Smooth muscle cell (in vitro differentiated cells): ENCODE data around the gene ARMC5. TPM values are rescaled to one million over a fixed set of nuclear protein-coding genes. Genes with fewer than 3 reads are reported as not detected.
"Not testable (repeated sequence)": the region's sequence is repeated elsewhere in the genome, so short reads cannot be mapped to it uniquely, and the experiment has no call there.

Source experiments
- DNase-seq: peaks from one replicate; lab custom pipeline; 2025; ENCODE audit not compliant: unreplicated experiment; lab: John Stamatoyannopoulos, UW
- H2AFZ ChIP-seq: fragments of 200-600 bp; sonication (generic); 2 replicates; pipeline ENCODE4 v1.6.0; 2016; ENCODE audit warnings: antibody characterized with exemption, low read depth, mild to moderate bottlenecking
- H3F3A ChIP-seq: fragments of 200-600 bp; sonication (generic); 2 replicates; pipeline ENCODE4 v1.6.0; 2017; ENCODE audit warnings: antibody characterized with exemption, low read depth
- H3K27ac ChIP-seq: fragments of 200-600 bp; sonication (generic); 2 replicates; pipeline ENCODE4 v1.5.1; 2016; ENCODE audit warnings: low read depth, mild to moderate bottlenecking
- H3K27me3 ChIP-seq: fragments of 200-600 bp; sonication (generic); 2 replicates; pipeline ENCODE4 v1.6.1; 2016; ENCODE audit warnings: low read depth, mild to moderate bottlenecking
- H3K36me3 ChIP-seq: fragments of 200-600 bp; sonication (generic); 2 replicates; pipeline ENCODE4 v1.5.1; 2016; ENCODE audit warnings: low read depth
- H3K4me1 ChIP-seq: fragments of 200-600 bp; sonication (generic); 2 replicates; pipeline ENCODE4 v1.5.1; 2016; ENCODE audit warnings: low read depth
- H3K4me2 ChIP-seq: fragments of 200-600 bp; sonication (generic); 2 replicates; pipeline ENCODE4 v1.6.0; 2016; ENCODE audit warnings: mild to moderate bottlenecking
- H3K4me3 ChIP-seq: fragments of 200-600 bp; sonication (generic); 2 replicates; pipeline ENCODE4 v1.5.1; 2016; ENCODE audit warnings: mild to moderate bottlenecking
- H3K79me2 ChIP-seq: fragments of 200-600 bp; sonication (generic); 2 replicates; pipeline ENCODE4 v1.6.0; 2016; ENCODE audit warnings: low read depth, mild to moderate bottlenecking
- H3K9ac ChIP-seq: fragments of 200-600 bp; sonication (generic); 2 replicates; pipeline ENCODE4 v1.6.0; 2016; ENCODE audit warnings: low read depth
- H3K9me3 ChIP-seq: fragments of 200-600 bp; sonication (generic); replicated peaks from 2 replicates; pipeline ENCODE4 v1.5.1; 2016; ENCODE audit warnings: low read depth
- H4K20me1 ChIP-seq: fragments of 200-600 bp; sonication (generic); 2 replicates; pipeline ENCODE4 v1.6.0; 2016; ENCODE audit warnings: low read depth
- CTCF ChIP-seq: fragments of 200-600 bp; sonication (generic); IDR thresholded peaks from 2 replicates; pipeline ENCODE4 v1.5.1; 2017; ENCODE audit warnings: borderline replicate concordance, mild to moderate bottlenecking, antibody characterized with exemption; ENCODE audit not compliant: insufficient read depth, poor library complexity, severe bottlenecking
- WGBS: methylation state at CpG from one replicate; pipeline ENCODE4 v1.1.7; 2016; ENCODE audit warnings: low lambda C conversion rate; 5-methylcytosine and 5-hydroxymethylcytosine counted together
- polyA plus RNA-seq: library from polyadenylated mRNA; unstranded; fragments of >200 nt; fragmentation: Nextera tagmentation; extraction: Ambion mirVana; gene quantifications from 2 replicates; pipeline ENCODE4 v1.2.1, GENCODE V29; 2016
- total RNA-seq: library from RNA; depleted of rRNA; stranded (reverse); fragments of >200 nt; gene quantifications from 2 replicates; pipeline ENCODE4 v1.2.3, GENCODE V29; 2014

ARMC5 gene
- total and polyA plus RNA-seq, 2 experiments from 2014 or later = 7.0 to 19.6 TPM

GRCh38 chr16:31479751-31480150 is 20.4 kb downstream of the ARMC5 start:
- no peaks in the 10 kb centered on the region for H3K27me3 ChIP-seq
- H4K20me1 ChIP-seq = peaks cover 43% of the 10 kb centered on the region
- TF ChIP-seq CTCF = no peak
- WGBS = 96% methylated on average over 9 of the region's 9 CpGs
- no peak overlapping the region for H3K4me2 ChIP-seq
- no peaks in the 10 kb centered on the region for H3K4me1 ChIP-seq
- no peak overlapping the region for H3K4me3 ChIP-seq
- no peak overlapping the region for H3K27ac ChIP-seq
- H3K36me3 ChIP-seq = peaks cover 3% of the 10 kb centered on the region
- H2AFZ ChIP-seq = no peak overlapping the region
- no peak for DNase-seq
- no peaks in the 10 kb centered on the region for H3K9me3 ChIP-seq
- no peaks in the 10 kb centered on the region for H3K79me2 ChIP-seq
- no peak overlapping the region for H3K9ac ChIP-seq
- H3F3A ChIP-seq = peaks cover 32% of the 10 kb centered on the region

DNA sequence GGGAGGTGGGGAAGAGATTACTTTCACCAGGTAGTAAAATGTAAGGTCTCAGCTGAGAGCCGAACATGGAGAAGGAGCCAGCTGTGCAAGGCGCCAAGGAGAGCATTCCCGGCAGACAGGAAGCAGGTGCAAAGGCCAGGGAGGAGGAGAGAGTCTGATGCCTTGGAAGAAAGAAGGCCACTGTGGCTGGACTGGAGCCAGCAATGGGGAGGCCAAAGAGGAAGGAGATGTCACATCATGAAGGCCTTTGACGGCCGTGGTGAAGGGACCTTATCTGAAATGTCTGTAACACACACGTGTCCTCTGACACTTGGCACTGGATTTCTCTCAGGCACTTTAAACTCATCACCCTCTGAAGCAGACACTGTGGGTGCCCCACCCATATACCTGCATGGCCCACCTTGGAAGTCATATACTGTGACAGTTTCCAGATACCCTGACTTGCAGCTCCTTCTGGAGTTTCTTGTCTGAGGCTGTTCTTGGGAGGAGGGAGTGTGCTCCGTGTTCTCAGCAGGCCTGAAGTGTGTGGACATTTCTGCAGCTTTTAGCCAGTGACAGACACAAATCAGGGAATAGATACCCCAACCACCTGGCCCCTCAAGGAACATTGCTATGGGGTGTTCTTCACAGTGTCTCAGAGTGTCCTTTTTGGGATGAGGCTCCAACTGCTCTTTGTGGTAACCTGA is 21.7 kb downstream of the ARMC5 start:
- Histone ChIP-seq H3K4me2 (no peak overlapping the region), H3K4me3 (no peak overlapping the region), H3K9me3 (no peaks in the 10 kb centered on the region), H3F3A (peaks cover 26% of the 10 kb centered on the region), H3K79me2 (no peaks in the 10 kb centered on the region), H3K4me1 (no peaks in the 10 kb centered on the region), H3K9ac (no peak overlapping the region), H3K27me3 (peaks cover 10% of the 10 kb centered on the region), H4K20me1 (peaks cover 31% of the 10 kb centered on the region), H3K27ac (no peak overlapping the region), H2AFZ (no peak overlapping the region), H3K36me3 (no peaks in the 10 kb centered on the region)
- WGBS = 74% methylated on average over 7 of the region's 7 CpGs
- no peak for TF ChIP-seq CTCF
- DNase-seq = no peak

- Histone ChIP-seq H2AFZ (no peak within 1 kb of the TSS), H3K9me3 (no peaks in the 10 kb centered on the region), H3K79me2 (no peaks in the 10 kb centered on the region), H3K36me3 (no peaks in the 10 kb centered on the region), H3K27ac (no peak within 1 kb of the TSS), H3F3A (peaks cover 15% of the 10 kb centered on the region), H3K27me3 (peaks cover 31% of the 10 kb centered on the region), H4K20me1 (peaks cover 12% of the 10 kb centered on the region), H3K4me1 (peaks cover 5% of the 10 kb centered on the region), H3K4me2 (no peak within 1 kb of the TSS), H3K9ac (no peak within 1 kb of the TSS), H3K4me3 (no peak within 1 kb of the TSS)
- DNase-seq = no peak
- 90% methylated on average over 4 of the region's 4 CpGs for WGBS
- no peak for TF ChIP-seq CTCF
Observed at GRCh38 chr16:31483081-31483480, 23.8 kb downstream of the ARMC5 start, which contains the start of gene SLC5A2. TSS of gene SLC5A2 (plus strand) at chr16:31483123. CDS start at chr16:31483137, 14 bp downstream.

DNA sequence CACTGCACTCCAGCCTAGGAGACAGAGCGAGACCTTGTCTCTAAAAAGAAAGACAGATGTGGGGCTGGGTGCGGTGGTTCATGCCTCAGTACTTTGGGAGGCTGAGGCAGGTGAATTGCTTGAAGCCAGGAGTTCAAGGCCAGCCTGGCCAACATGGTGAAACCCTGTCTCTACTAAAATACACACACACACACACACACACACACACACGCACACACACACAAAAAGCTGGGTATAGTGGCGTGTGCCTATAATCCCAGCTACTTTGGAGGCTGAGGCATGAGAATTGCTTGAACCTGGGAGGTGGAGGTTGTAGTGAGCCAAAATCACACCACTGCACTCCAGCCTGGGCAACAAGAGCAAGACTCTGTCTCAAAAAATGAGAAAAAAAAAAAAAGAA is 24.7 kb downstream of the ARMC5 start:
- not testable (repeated sequence) for H3K9ac ChIP-seq, H3K36me3 ChIP-seq, H3F3A ChIP-seq, DNase-seq, H3K27ac ChIP-seq, H3K4me2 ChIP-seq, H4K20me1 ChIP-seq, H3K79me2 ChIP-seq, H2AFZ ChIP-seq, H3K4me1 ChIP-seq, H3K4me3 ChIP-seq, H3K9me3 ChIP-seq
- H3K27me3 ChIP-seq = peaks cover 32% of the 10 kb centered on the region
- 89% methylated on average over 4 of the region's 4 CpGs for WGBS
